HG02571 (cell line): ENCODE results near the gene SNAPIN.

Source experiments
- ATAC-seq: cut with Tn5 transposase; IDR thresholded peaks from one replicate; pipeline ENCODE4 v1.9.1; 2021; ENCODE audit warnings: mild to moderate bottlenecking, moderate library complexity; ENCODE audit not compliant: unreplicated experiment

SNAPIN gene, protein sequence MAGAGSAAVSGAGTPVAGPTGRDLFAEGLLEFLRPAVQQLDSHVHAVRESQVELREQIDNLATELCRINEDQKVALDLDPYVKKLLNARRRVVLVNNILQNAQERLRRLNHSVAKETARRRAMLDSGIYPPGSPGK

DNA sequence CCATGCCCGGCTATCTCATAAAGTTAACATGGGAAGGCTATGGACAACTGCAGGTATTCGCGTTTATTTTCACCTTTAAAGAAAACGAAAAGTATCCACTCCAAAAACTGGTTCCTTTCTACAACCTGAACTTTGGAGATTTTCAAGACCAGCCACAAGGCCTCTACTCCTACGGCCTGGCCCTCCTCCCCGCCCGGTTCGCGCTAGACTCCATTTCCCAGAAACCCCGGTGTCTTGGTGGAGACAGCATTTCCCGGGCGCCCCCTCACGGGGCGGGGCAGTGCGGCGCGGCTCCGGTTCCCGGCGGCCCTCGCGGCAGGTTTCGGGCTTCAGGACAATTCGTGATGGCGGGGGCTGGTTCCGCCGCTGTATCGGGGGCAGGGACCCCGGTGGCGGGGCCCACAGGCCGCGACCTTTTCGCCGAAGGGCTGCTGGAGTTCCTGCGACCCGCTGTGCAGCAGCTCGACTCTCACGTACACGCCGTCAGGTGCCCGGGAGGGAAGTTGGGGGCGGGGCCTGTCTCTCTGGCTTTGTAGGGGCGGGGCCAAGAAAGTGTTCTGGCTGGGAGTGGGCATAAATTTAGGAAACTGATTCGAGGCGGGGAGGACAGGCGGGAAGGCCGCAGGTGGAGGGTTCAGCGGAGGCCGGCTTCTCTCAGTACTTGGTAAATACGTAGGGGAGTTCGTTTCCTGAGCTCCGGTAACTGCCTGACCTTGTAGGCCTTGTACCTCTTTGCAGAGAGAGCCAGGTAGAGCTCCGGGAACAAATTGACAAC is at the start of gene SNAPIN:
SNAPIN (plus strand) TSS at position 304 of the 775 bp plus-strand sequence; CDS start at position 345, 41 bp downstream.
- peak; percentile 89 for ATAC-seq

DNA sequence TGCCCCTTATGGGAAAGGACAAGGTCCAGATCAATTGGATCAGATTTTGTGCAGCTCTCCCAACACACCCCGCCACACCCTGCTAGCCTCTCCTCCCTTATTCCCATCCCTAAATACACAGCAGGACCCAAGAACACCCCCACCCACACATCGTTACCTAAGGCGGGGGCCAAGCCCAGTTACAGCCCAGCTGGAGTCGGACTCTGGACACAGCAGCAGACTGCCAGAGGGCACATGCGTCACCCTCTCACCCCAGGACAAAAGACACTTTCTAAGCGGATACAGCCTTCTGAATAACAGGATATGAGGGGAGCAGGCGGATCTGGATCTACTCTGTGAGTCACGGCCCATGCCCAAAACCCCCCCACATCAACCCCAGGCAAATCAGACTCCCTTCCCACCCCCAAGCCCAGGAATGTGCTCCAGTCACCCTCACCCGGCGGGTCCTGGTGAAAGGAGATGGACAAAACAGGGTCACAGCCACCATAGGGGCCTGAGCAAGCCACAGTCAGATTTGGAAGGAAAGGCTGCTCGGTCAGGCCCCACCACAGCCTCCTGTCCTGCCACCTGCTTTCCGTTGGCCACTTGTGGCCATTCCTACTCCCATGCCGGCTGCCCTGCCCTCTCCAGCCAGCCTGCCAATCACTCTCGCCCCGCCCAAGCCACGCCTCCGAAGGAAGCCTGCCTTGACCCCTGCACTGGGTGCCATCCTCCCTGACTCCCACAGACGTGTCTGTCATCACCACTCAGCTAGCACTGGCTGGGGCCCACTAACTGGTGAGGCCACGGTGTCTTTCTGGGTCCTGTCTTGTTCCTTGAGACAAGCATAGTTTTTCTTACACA is 49.5 kb upstream of the SNAPIN start:
- ATAC-seq: no peak

DNA sequence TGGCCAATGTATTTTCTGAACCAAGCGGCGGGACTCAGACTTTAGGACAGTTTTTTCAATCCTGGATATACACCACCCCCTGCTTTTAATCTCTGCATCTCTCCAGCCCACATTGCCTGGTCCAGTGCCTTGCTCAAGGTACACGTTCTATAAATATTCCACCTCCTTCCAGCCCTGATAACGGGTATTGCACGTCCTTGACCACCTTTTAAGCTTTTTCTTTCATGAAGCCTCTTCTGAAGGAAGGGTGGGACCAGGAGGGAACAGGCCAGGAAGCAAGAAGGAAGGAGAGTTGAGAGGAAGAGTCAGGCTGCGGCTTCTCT is 49.0 kb upstream of the SNAPIN start:
- ATAC-seq: no peak

DNA sequence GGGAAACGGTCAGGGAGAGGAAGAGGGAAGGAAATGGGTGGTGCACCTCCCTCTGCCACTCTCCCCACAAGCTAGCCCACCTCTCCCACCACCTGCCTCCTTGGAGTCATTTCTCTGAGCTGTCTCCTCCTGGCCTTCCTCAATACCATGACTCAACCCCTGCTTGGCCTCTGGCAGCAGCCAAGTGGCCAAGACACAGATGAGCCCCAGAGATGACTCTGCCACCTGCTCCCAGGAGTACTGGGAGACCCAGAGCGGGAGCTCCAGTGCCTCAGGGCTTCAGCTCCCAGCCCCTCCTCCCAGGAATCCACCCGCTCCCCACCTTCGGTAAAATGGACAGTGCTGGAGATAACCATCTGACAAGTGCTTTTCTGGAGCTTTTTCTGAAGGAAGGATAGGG is 48.2 kb upstream of the SNAPIN start:
- no peak for ATAC-seq

DNA sequence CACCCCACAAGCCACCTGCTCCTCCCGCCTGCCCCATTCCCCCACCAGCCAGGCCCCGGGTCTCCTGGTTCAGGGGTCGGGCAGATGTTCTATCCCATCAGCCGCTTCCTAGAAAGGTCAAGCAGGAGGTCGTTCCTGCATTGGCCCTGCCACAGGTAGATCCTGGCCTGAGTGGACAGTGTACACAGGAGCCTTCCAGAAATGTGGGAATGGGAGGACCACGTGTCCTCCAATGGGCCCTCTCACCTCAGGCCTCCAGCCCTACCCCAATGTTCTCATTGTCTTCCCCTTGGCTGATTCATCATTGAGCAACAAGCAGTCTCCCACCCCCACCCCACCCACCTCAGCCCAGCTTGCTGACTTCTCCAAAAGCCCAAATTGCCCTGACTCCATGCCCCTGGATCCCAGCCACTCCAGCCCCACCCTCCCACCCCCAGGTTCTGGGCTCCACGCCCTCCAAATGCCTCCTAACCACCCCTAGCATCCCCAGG is 47.6 kb upstream of the SNAPIN start:
- no peak for ATAC-seq

DNA sequence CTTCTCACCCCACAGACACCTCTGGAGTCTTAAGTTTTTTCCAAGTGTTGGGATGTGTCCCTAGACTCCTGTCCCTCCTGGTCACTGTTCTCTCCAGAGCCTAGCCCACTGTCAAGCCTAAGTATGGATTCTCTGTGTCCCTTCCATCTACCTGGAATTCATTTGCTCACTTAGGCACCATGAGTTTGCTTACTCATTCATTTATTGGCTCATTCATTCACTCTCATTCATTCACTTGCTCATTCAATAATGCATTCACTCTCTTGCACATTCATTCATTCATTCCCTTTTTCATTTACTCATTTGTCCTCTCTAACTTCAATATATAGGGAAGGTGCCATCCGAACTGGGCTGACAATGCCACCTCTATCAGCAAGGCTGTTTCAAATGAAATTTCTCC is 47.1 kb upstream of the SNAPIN start:
- no peak for ATAC-seq

DNA sequence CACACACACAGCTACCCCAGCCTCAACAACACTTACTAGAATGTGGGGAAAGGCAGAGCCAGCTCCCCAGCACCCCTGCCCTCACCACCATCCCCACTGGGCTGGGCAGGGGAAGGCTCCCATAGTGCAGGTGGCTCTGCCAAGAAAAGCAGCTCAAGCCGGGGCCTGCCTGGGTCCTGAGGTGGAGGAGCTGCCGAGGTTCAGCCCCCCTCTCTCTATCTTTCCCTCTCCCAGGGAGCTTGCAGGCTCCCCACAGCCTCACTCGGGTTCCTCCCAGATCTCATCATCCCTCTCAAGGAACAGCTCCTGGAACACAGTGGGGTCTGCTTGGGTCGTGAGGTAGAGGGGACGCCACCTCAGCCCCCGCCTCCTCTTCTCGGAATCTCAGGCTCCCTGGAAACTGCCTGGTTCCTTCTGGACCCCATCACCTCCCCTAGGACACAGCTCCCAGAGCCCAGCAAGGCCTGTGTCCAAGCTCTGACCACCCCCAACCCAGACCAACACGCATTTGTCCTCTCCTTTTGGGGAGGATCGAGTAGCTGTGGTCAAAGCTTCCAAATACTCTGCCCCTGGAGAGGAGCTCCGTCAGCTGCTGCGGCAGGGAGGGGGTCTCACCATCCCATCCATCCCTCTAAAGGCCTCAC is 46.3 kb upstream of the SNAPIN start:
- ATAC-seq: no peak

DNA sequence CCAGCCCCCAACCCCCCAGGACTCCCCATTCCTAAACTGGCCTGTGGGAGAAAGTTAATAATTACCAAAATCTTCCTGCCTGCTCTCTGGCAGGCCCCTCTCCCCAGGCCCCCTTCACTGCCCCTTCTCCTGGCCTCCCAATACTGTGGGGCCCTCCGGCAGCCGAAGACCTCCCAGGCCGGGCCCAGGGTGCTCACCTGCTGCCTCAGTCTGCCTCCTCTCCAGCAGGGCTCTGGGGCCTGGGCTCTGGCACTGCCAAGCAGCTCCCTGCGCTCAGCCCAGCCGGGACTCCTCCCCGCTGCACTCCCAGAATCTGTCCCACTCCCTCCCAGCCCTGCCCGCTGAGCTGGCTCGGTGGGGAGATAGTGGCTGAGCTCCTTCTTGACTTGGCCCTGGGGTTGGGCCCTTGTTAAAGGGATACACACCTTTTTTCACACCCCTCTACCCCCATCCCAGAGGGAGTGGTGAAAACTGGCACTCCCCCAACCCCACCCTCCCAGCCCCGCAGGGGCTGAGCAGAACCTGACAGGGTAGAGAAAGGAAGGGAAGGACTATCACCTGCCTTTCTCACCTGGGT is 45.7 kb upstream of the SNAPIN start, which contains the start of gene S100A16:
S100A16 (minus strand) TSS at position 383 of the 577 bp plus-strand sequence. CDS start 4,986 bp downstream, outside the sequence.
- no peak for ATAC-seq

DNA sequence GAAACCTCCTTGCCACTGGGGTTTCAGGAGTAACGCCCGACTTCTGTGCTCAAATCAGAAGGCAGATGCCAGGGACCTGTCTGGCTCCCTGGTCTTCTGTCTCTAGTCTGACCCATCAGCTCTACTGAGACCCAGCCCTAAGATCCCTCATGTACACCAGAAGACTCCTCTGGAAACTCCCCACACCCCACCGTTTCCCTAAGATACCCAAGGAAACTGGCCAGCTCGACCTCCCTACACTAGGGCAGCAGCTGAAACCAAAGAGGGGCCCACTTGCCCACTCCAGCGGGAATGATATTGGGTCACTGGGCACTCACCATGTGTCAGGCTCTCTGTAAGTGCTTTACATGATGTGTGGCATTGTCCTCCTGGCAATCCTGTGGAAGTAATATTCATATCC is 45.1 kb upstream of the SNAPIN start:
- ATAC-seq: no peak

DNA sequence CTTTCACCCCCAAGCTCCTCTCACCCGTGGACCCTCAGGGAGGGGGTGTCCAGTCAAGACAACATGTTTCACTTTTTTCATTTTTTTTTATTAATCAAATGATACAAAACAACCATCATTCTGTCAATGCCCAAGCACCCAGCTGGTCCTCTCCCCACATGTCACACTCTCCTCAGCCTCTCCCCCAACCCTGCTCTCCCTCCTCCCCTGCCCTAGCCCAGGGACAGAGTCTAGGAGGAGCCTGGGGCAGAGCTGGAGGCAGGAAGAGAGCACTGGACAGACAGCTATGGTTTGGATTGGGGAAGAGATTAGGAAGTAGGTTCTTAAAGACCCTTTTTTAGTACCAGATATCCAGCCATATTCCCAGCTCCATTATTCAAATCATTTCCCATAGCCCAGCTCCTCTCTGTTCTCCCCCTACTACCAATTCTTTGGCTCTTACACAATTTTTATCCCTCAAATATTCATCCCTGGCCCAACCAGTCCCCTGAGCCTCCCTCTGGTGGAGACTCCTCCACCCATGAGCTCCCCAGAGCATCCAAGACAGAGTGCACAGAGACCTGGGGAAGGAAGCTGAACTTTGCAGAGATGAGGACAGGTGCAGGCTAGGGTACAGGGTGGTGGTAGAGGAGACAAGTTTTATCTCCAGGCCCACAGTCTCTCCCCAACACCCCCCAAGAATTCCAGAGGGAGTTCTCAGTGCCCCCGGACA is 44.2 kb upstream of the SNAPIN start:
- no peak for ATAC-seq

DNA sequence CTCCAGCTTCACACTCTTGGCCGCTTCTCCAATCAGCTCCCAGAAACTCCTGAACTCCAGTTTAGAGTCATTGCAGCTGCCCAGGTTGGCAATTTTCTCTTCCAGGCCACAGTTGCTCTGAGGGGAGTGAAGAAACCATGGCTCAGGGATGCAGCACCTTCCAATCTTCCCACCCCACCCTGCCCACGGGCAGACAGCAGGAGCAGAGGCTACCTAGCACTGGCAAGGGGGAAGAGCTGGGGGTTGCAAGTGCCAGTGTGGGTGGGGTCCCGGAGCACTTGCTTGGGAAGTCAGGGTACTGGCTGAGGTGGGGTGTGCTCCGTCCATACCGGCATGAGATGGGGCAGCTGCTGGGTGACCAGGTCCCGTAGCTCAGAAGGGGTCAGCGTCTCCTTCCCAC is 43.6 kb upstream of the SNAPIN start:
- no peak for ATAC-seq

DNA sequence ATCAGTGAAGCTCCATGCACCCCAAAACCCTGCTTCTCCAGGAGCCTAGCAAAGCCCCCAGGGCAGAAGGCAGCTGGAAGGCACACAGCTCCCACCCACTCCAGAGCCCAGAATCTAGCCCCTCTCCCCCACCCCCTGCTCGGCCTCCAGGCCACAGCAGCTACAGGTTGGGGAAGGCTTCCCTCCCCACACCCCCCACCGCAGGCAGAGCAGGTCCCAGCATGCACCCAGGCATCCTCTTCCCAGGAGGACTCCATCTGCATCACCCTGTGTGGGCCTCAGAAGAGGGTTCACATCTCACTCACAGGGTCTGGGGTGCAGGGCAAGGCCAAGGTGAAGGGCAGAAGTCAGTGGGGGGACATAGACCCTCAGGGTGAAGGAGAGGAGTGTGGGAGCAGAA is 43.1 kb upstream of the SNAPIN start:
- ATAC-seq: no peak

DNA sequence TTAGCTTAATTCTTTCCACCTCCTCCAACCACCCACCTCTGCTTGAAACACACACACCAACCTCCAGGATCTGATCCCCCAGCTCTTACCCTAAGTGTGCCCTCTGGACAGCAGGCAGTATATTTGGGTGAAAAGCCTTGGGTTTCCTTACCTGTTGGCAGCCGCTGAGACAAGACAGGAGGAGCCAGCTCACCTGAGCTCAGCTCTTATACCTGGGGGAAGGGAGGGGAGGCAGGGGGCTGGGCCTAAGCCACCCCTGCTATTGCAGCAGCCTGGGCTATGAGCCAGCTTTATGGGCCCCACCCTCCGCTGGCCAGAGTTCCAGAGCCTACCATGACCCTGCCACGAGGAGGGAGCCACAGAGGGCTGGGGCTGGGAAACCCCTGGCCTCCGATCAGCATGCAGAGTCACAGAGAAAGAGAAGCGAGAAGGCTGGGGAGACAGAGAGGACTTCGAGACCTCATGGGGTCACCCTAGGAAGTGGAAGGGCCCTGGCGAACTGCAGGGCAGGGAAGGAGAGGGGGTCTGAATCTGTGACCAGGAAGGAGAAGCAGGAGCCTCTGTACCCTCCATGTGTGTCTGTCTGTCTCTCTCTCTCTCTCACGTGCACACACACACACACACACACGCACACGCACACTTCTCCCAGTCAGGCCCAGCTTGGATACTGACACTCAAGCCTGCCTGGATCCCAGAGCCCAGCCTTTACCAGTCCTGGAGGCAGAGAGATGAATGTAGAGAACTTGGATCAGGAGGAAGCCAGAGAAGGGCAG is 42.2 kb upstream of the SNAPIN start, which contains the start of gene S100A14:
S100A14 (minus strand) TSS at position 182 of the 773 bp plus-strand sequence. CDS start 467 bp downstream, outside the sequence.
- no peak for ATAC-seq

DNA sequence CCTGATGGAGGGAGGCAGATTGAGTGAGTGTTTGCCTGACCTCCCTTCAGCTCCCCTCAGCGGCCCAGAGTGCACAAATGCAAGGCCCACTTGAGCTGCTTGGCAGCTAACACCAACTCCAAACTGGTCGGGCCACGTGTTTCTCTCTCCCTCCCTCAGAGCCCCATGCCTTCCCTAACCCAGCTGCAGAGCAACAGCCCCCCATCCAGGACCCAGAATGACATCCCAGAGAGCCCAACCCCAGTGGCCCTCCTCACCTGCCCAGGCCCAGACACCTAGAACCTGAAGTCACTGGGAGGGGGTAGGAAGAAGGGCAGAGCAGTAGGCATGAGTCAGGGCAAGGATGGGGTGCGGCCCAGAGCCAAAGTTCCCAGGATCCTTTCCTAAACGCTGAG is 41.6 kb upstream of the SNAPIN start:
- ATAC-seq: no peak

DNA sequence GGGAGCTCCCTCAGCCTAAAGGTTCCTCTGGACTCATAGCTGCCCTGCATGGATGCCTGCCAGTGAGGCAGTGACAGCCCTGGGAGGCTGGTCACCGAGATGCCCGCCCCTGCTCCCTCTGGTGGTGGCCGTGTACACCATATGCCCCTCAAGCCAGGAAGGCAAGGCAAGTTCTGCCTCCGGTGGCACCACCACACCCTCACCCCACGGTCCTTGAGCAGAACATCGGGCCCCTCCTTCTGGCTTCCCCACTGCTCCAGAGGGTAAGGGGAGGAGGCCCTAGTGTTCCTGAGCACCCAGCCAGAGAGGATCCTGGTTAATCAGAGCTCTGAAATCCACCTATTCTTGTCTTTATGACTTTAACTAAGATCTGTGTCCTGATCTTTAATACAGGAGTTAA is 40.8 kb upstream of the SNAPIN start:
- no peak for ATAC-seq

DNA sequence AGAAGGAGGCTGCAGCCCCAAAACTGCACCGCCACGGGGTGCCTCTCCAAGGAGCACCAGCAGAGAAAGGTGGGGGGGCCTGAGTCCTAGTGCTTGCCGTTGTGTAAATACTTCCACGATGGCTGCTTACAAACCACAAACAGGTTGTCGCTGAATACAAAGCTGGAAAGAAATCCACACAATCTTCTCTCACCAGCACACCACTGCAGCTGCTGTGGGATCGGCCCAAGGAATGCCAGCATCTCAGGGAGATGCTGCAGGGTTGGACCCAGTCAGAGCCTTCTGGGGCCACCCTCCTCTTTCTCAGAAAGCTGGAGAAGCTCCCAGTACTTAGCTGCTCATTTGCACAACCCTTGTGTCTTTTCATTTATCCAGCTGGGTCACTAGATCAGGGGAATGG is 39.3 kb upstream of the SNAPIN start:
- no peak for ATAC-seq

DNA sequence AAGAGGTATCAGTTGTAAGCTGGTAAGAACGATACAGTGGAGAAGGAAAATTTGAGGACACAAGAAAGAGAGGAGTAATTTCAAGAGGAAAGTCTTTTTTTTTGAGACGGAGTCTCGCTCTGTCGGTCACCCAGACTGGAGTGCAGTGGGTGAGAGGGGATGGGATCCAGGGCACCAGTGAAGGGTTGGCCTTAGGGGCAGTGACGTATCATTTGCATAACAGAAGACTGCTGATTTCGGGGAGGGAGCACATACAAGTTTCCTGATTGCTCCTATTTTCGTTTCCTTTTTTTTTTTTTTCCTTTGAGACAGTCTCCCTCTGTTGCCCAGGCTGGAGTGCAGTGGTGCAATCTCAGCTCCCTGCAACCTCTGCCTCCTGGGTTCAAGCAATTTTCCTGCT is 35.4 kb upstream of the SNAPIN start:
- no peak for ATAC-seq

DNA sequence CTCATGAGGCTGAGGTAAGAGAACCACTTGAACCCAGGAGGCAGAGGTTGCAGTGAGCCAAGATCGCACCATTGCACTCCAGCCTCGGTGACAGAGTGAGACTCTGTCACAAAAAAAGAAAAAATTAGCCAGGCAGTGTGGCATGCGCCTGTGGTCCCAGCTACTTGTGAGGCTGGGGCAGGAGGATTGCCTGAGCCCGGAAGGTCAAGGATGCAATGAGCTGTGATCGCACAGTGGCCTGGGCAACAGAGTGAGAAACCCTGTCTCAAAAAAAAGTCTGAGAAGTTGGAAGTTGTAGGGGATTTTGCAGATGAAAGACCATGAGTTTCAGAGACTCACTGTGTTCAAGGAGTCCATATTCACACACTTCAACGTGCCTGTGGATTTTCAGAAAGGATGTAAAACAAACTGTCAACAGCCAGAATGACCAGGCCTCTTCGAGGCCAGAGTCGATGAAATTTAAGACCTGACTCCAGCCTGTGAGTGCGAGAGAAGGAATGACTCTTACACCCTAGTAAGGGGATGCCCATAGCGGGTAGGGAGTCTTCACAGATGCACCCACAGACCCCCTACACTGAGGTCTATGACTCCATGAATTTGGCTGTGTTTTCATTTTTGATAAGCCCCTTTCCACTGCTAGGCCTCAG is 33.4 kb upstream of the SNAPIN start:
- ATAC-seq: no peak

DNA sequence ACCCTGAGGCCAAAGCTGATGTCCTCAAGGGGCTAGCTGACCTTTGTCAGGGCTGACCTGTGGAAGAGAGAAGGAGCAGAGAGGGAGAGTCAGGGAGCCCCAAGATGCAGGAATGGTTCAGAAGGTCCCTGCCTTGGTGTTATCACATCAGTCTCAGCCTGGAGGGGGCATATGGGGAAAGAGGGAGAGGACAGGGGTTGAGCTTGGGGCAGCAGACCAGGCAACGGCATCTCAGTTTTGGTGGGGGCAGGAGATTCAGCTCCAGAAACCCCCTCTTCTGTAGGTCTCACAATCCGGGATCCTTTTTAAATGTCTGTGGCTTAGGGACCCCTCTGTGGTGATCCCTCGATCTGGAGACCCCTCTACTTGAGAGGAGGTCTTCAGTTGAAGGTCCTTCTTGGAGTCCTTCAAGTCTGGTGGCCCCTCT is 32.0 kb upstream of the SNAPIN start:
- no peak for ATAC-seq
